CD4-positive, alpha-beta T cell treated with Interleukin-15 for 4 hours (primary cell): ENCODE results near the gene ZW10.
"Not testable (repeated sequence)": the region's sequence is repeated elsewhere in the genome, so short reads cannot be mapped to it uniquely, and the experiment has no call there.

ENCODE experiments used
- DNase-seq: peaks from one replicate; pipeline ENCODE4 v3.0.0-alpha.2; 2020; ENCODE audit warnings: low spot score

The ZW10 gene, protein sequence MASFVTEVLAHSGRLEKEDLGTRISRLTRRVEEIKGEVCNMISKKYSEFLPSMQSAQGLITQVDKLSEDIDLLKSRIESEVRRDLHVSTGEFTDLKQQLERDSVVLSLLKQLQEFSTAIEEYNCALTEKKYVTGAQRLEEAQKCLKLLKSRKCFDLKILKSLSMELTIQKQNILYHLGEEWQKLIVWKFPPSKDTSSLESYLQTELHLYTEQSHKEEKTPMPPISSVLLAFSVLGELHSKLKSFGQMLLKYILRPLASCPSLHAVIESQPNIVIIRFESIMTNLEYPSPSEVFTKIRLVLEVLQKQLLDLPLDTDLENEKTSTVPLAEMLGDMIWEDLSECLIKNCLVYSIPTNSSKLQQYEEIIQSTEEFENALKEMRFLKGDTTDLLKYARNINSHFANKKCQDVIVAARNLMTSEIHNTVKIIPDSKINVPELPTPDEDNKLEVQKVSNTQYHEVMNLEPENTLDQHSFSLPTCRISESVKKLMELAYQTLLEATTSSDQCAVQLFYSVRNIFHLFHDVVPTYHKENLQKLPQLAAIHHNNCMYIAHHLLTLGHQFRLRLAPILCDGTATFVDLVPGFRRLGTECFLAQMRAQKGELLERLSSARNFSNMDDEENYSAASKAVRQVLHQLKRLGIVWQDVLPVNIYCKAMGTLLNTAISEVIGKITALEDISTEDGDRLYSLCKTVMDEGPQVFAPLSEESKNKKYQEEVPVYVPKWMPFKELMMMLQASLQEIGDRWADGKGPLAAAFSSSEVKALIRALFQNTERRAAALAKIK

DNA sequence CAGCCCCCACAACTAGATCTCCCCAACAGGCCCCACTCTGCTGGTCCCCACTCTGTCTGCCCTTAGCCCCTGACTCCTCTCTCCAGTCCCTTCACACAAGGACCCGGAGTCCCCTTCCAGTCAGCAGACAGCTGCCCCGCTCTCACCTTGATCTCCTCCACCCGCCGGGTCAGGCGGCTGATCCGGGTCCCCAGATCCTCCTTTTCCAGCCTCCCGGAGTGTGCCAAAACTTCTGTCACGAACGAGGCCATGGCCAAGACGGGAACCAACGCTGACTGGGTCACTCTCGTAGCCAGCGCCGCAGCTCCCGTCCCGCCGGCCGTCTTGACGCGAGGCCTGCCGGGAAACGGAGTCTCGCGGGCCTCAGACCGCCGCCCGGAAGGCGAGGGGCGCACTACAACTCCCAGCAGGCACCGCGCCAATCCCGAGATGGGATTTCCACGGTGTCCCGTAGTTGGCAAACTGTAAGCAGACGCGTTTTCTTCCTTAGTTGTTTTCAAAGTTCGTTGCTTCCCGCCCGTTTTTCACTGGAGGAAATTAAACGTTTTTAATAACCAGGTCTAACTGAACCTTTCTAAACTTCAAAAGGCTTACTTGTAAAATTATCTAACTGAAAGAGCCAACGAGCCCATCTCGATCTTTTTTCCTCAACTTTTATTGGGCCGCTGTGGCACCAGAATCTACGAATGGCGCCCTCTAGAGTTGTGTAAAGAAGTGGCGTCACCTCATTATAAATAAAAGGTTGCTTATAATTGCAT, at the start of gene ZW10:
ZW10 (minus strand) TSS at position 277 of the 758 bp plus-strand sequence; CDS start at position 251, 26 bp downstream.
- peak; percentile 91 for DNase-seq

DNA sequence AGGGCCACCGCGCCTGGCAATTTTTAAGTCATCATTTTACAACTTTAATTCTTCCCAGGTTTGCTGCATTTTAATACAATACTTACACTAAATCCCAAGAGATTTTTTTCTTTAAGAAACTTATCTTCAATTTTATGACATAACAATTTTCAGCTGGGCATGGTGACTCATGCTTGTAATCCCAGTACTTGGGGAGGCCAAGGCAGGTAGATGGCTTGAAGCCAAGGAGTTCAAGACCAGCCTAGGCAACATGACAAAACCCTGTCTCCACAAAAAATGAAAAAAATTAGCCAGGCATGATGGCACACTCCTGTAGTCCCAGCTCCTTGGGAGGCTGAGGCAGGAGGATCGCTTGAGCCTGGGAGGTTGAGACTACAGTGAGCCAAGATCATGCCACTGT, 44.9 kb upstream of the ZW10 start:
- no peak for DNase-seq

DNA sequence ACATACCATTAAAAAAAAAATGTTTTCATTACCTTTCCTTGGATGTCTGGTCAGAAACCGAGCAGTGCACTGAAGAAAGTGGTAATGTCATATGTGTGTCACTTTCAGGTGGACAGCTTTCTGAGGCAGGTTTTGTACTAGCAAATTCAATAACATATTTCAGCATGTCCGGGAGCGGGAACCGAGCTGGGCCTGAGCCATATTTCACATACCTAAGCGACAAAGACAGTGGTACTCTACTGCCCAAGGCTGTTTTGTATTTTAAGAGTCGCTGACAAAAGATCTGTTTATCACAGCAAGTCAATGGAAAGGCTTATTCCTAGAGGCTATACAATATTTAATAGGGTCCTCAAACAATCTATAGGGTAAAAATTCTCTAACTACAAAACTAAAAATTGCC, 44.1 kb upstream of the ZW10 start:
- DNase-seq = no peak

DNA sequence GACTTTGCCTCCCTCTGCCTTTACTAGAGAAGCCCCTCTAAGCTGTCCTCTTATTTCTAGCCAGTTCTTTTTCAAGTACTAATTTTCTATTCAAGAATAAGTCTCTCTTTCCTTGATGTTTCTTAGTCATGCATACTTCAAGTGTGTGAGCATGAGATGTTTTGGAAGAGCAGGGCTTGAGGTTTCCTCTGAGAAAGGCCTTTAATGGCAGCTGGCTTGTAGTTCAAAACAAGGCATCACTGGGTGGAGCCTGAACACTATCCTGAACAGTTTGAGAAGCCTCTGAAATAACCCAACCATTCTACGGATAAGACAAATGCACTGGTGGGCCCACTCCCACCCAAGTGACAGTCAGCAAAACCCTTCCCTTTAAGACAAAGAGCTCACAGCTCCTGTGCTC, 43.7 kb upstream of the ZW10 start:
- no peak for DNase-seq

DNA sequence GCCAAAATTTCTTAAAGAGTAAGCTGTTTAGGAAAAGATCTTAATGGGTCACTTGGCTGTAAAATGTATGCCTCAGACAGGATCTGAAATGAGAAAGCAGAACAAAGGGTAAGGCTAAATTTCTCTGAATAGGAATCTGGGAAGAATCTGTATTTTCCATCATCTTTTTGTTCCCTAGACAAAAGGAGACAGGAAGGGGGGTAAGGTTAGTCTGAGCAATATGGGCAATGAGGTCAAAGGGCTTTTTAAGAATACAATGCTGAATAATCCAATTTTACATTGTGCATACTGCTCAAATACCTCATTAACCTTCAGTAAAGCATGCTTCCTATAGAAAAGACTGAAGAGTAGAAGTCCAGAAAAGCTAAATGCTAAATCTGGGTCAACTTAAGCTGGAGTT, 40.7 kb upstream of the ZW10 start:
- no peak for DNase-seq

DNA sequence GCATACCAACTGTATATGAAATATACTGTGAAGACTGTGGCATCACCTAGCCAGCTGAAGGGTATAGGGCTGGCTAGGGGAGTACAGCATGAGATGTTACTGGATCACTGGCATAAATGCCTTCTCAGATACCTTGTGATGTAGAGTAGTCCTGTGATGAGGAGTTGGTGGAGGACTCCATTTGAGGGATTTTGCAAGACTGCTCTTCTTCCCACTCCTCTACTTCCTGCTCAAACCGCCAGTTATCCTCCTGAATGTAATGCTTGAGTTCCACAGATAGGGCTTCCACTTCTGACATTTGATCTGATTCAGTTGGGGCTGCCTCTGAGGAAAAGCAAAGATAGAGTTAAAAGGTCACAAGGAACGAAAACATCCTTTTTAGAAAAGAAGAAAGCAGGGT, 35.4 kb upstream of the ZW10 start:
- no peak for DNase-seq

DNA sequence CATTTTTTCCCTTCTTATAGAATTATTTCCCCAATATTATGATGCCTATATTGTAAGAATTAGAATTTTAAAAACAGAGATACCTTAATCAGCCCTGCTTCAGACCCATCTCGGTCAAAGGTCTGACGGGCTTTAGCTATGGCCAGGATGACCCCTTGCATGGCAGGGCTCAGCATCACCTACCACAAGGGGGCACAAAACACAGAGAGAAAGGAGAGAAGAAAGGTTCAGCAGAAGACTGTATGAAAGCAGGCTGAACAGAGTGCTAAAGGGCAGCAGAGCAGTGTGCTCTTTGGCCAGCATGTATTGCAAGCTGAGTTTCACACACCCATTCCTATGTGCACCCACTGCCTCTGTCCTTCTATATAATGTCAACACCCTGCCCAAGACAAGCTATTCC, 32.9 kb upstream of the ZW10 start:
- no peak for DNase-seq

DNA sequence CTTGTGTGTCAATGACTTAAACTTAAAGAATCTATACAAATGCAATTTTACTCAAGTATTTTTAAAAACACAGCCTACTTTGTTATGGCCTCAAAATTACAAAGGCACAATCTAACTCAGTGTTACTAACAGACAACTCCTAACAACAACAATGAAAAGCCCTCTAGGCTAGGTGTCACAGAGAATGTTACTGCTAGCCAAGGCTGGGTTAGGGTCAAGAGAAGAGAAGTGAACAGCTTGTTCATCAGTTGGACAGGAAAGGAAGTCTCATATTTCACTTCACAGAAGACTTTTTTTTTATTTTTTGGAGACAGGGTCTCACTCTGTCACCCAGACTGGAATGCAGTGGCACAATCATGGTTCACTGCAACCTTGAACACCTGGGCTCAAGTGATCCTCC, 32.1 kb upstream of the ZW10 start:
- DNase-seq = no peak

DNA sequence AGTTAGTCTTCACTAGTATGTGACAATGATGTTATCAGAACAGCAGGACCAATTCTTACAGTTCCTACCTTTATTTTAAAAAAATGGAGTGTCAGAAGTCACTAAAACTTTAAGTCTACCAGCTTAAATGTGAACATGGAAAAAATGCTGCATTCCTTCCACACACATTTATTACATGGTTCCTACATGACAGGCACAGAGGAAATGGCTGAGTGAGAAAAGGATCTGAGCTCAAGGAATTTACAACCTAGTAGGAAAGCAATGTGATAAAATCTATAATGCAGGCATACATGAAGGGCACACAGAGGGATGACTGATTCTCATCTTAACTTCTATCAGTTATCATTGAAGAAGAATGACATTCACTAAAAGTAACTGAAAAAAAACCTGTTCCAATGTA, 29.1 kb upstream of the ZW10 start:
- DNase-seq = no peak

DNA sequence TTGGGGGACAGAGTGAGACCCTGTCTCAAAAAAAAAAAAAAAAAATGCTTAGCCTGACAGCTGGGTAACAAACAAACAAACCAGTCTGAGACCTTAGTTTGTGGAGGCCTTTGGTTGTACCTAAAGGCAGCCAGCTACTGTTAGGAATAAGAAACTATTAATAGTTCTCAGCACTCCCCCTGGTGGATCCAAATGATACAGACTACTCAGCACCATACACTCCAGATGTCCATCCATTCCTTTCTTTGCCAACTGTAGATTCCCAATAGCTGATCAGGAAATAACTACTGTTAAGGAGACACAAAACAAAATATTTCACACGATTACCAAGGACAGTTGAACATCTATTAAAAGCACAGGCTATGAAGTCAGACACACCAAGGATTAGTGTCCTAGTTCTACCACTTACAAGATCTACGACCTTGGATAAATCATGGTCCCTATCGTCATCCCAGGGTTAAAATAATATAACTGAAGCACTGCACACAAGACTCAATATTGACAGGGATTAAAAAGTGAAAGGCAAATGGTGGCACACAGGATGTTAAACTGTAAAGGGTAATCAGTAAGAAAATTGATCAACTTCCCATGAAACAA, 23.3 kb upstream of the ZW10 start:
- DNase-seq = no peak

DNA sequence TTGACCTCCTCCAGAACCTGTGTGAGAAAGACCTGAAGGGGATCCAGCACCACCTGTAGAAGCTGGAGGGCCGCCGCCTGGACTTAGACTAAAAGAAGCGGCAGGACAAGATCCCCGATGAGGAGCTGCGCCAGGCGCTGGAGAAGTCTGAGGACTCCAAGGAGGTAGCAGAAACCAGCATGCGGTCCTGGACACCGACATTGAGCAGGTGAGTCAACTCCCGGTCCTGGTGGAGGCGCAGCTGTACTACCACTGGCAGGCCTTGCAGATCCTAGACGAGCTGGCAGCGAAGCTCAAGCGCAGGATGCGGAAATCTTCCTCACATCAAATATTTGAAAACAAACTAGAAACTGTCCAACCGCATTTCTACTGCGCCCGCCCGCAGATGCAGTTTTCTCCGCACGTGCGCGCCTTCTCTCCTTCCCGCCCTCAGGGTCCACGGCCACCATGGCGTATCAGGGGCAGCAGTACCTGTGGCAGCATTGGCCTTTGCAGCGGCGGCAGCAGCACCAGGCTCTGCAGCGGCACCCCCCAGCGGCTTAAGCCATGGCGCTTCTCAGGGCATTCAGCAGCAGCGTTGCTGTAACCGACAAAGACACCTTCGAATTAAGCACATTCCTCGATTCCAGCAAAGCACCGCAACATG, 16.3 kb upstream of the ZW10 start:
- no peak for DNase-seq

DNA sequence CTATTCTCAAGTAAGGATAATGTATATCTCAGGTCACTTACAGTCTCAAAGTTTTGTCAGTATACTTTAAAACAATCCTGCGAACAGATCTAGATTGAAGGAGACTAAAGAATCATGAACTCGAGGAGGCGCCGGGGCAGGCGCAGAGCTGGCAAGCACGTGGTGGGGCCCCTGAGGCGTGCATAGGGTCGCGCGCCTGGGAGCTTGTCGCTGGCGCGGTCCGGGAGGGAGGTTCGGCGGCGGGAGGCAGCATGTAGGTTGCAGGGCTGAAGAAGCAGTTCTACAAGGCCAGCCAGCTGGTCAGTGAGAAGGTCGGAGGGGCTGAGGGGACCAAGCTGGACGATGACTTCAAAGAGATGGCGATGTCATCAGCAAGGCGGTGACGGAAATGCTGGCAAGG, 15.5 kb upstream of the ZW10 start:
- DNase-seq = not testable (repeated sequence)

DNA sequence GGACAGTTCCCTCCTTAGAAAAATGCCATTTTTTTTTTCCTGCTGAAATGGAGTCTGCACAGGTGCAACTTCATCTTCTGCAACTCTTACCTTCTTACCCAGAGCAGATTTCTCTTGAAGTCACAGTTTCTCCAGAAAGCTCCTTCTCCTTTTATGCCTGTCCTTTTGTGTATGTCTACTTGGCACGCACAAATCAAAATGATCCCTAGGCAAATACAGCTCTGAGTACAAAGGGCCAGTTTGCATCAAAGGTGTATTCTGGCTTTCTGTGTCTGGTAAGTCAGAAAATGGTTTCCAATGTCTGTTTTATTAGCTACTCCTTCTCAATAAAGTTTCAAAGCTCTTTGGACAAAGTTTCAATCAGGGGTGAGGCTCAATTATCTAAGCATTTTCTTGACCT, 8.6 kb upstream of the ZW10 start:
- no peak for DNase-seq

DNA sequence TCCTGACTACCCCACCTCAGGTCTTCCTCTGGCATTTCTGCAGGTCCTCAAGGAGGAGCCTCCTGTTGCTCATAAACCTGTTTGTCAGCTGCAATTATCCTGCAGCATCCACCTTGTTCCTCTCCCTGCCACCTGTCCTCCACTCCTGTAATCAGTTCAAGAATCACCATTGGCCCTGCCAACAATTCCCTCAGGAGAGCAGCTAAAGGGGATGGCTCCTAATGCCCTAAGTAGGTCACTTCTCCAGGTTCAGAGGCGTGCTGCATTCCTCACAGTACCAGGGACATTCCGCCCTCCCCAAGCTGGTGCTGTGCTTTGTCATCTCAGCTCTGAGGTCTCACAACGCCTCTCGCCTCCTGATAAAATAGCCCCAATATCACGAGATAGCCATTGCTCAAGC, 8.2 kb upstream of the ZW10 start:
- no peak for DNase-seq

DNA sequence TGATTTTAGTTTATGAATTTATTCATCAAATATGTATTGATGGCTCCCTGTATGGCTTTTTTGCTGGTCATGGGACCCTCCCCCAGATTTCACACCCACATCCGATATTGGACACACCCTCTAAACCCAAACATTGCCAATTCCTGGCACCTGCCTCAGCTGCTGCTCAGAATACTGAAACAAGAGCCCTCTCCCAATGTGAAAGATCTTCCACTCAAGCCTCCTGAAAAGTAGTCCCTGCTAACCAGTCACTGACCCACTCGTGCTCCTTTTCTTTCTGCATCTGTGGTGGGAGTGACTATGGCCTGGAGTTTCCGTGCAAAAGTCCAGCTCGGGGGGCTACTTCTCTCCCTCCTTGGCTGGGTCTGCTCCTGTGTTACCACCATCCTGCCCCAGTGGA, 6.0 kb upstream of the ZW10 start, which contains the start of gene CLDN25:
CLDN25 (plus strand) TSS at position 301 of the 400 bp plus-strand sequence; CDS start at position 301, 0 bp downstream.
- no peak for DNase-seq

DNA sequence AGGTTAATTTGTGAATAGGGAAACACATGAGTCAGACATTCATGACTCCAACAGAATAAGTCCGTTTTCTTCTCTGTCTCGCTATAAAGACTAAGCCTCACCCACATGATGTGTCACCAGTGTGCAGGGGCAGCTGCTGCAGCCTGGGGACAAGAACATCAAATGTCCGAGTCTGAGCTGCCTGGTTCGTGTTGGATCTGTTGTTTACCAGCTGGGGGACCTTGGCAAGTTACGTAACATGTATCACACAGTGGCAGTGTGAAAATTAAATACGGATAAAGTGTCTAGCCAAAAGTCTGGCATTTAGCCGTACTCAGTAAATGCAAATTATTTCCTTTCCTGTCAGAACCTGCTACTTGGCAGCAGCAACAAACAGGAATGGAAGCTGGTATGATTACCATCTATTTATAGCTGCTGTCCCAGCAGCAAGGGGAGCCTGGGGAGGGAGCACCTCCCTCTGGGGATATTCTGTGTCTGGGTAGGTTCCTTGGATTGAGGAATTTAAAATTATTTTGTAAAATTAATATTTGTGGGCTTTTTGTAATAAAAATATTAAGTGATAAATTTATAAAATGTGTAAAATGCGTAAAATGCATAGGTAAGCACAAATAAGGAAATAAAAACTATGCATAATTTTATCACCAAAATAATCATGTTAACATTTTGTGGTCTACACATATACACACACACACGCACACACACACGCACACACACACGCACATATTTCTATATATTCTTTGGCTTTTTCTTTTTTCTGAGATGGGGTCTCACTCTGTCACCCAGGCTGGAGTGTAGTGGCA, 4.8 kb upstream of the ZW10 start:
- no peak for DNase-seq

DNA sequence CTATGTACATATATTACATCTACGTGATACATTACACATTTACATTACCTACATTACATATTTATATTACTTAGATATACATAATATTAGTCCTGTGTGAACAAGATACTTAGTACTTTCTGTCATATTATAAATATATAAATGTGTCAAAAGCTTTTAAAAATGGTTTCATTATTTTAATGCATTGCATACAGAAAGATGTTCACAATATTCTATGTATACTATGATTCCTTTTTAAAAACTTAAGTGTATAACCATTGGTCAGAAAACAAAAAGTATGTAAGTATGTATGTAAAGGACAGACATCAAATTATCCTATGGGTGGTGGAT, 647 bp upstream of the ZW10 start:
- DNase-seq = no peak

DNA sequence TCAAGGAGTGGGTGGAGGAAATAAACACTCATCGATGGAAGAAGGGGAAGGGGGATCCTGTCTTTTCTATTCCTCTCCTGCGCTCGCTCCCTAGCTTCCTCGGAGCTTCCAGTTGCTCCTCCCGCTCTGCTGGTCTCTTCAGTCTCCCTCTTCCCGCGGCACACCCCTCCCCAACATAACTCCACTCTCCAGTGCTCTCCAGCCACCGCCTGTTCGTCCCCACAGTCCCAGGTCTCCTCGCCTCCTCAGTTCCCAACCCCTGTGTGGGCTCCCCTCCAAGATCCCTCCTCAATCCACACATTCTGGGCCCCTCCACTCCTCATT, 438 bp downstream of the ZW10 start:
- no peak for DNase-seq

DNA sequence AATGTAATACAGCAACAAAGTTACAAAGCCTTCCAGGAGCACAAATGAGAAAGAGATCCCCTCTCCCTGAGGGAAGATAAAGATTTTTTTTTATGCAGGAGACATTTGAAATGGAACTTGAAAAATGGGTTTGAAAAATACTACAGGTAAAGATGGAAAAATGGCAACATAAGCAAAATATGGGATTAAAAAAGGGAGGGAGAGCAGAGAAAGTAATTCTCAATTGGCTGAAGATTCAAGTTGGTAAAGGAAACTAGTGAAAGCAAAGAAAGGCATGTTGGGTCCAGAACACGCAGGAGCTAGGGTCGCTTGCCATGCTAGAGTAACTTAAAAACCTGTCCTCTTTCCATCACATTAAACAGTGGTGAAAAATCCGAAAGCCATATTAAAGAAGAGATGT, 1.5 kb downstream of the ZW10 start:
- no peak for DNase-seq

DNA sequence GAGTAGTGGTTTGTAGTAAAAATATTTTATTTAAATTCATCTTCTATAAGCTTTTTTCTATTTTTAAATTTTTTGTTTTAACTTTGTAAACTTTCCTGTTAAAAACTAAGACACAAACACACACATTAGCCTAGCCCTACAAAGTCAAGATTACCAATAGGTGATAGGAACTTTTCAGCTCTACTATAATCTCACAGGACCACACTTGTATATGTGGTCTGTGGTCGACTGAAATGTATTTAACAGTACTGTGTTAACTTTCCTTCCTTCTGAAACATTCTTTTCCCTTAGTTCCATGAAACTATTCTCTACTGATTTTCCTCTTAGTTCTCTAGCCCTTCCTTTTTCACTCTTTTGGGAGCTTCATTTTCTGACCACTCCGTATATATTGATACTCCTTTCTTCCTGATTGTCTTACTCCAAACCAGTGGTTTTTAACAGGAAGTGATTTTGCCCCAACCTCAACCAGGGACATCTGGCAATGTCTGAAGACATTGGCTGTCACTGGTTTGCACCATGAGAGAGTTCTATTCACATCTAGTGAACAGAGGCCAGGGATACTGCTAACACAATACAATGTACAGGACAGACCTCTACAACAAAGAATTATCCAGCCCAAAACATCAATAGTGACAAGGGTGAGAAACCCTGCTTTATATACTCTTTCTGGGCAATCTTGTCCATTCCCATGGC, 8.8 kb downstream of the ZW10 start:
- no peak for DNase-seq

DNA sequence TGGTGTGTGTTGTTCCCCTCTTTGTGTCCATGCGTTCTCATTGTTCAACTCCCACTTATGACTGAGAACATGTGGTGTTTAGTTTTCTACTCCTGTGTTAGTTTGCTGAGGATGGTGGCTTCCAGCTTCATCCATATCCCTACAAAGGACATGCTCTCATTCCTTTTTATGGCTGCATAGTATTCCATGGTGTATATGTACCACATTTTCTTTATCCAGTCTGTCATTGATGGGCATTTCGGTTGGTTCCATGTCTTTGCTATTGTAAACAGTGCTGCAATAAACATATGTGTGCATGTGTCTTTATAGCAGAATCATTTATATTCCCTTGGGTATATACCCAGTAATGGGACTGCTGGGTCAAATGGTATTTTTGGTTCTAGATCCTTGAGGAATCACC, 10.5 kb downstream of the ZW10 start:
- not testable (repeated sequence) for DNase-seq
